ENCODE data around the gene DENND1A.

DENND1A gene

GRCh38 chr9:123615381-123615780 lies 314.5 kb downstream of the DENND1A start:
- no peak for DNase-seq (ENCODE audit: low spot score)

GRCh38 chr9:123614306-123615263 lies 315.3 kb downstream of the DENND1A start:
- no peak for DNase-seq (ENCODE audit: low spot score)

- no peak for DNase-seq (ENCODE audit: low spot score)
Measured at GRCh38 chr9:123611226-123611625, 318.7 kb downstream of the DENND1A start.

DNA sequence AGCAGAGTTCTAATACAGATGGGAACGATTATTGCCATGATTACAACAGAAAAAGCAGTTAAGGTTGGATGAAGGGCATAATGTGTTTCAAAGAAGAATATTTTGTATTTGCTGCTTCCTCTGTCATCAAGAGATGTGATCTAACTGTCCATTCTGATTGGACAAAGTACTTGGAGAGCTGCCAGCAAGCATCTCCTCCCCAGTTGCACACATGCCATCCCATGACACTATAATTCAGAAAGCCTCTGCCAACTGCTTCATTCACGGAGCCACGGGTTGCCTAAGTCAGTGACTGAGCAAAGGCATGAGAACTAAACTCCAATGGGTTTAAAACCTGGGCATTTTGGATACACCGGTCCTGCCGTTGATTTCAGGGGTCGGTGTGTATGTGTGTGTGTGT lies 320.1 kb downstream of the DENND1A start:
- DNase-seq (ENCODE audit: low spot score): no peak

- DNase-seq (ENCODE audit: low spot score): no peak
Measured at GRCh38 chr9:123608104-123608503, 321.8 kb downstream of the DENND1A start.

- no peak for DNase-seq (ENCODE audit: low spot score)
Measured at GRCh38 chr9:123607479-123607878, 322.4 kb downstream of the DENND1A start.

DNA sequence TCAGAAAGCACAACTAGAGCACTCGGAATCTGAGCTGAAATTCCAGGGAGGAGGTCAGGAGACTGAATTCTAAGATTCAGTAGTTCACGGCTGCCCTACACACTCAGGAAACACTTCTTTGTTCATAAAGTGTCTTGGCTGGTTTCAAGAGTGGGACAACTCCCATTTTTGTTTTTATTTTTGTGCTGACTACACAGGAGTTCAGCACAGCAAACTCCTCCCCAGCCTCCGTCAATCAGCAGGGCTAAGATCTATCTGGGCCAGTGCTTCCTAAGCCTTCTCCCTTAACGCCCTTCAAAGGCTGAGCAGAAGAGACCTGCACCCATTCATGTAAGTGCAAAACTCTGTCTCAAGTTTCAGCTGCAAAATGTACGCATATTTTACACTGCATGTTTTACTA lies 323.8 kb downstream of the DENND1A start:
- no peak for DNase-seq (ENCODE audit: low spot score)

- no peak for DNase-seq (ENCODE audit: low spot score)
Measured at GRCh38 chr9:123605286-123605685, 324.6 kb downstream of the DENND1A start.

- no peak for DNase-seq (ENCODE audit: low spot score)
Measured at GRCh38 chr9:123604861-123605260, 325.1 kb downstream of the DENND1A start.

DNA sequence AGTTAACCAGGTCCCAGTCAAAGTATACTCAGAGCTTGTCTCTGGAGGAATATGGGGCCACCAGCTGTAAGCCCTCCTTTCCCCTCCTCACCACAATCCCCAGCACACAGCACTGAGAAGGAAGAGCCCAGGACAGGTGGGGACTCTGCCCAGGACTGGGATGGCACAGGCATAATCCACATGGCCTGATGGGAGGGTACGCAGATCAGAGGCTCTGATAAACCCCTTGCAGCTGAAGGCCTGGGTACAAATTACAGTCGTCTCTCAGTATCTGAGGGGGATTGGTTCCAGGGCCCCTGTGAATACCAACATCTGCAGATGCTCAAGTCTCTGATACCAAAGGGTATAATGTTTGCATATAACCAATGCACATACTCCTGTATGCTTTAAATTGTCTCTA lies 328.1 kb downstream of the DENND1A start:
- no peak for DNase-seq (ENCODE audit: low spot score)

DNA sequence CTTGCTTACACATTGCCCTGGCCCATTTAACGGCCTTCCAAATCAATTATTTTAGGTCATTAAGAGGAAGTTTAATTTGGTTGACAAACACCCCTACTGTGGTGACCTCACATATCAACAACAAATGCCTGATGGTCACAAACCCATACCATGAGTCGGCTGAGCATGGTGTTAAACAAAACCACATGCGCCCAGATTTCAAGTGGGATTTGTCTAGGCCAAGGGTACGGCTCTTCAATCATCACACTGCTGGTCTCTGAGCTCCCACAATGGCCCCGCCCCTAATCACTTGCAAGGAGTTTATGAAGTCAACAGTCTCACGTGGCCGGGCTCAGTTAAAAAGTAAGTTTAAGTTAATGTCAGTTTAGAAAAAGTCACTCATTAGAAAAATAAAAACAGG lies 330.1 kb downstream of the DENND1A start:
- DNase-seq (ENCODE audit: low spot score): no peak

GRCh38 chr9:123597876-123598556 lies 331.9 kb downstream of the DENND1A start:
- DNase-seq (ENCODE audit: low spot score): no peak

DNA sequence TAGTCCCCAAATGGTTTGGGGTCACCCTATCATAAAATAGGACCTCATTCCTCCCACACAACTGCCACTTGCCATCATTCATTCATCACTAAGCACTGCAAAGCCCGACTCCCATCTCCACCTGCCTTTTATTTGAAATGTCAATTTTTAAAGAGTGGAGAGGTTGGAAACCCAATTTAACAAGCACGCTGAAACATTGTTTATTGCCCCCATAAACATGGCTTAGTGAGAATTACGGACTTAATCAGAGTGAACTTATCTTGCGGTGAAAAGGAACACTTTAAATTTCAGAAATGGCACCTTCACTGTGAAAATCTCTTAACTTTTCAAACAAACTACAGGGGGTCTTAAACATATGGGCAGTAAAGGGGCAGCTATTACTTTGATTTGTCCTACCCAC lies 332.9 kb downstream of the DENND1A start:
- DNase-seq (ENCODE audit: low spot score): no peak

DNA sequence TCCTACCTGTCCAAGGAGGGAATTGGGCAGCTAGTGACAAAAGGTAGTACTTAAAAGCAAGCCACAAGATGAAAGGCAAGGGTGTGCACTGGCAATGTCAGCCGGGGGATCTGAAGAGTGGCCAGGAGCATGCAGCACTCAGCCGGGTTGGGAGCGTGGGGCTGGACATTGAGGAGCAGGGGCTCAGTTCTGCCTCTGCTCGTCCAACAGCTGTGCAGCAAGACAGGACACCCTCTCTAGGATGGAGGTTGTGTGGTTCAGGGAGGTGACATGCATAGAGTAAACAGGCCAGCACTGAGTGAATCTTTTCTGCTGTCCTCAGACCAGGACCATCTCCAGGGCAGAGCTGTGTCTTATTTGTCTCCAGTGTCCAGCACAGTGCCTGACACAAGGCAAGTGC lies 338.6 kb downstream of the DENND1A start:
- no peak for DNase-seq (ENCODE audit: low spot score)

DNA sequence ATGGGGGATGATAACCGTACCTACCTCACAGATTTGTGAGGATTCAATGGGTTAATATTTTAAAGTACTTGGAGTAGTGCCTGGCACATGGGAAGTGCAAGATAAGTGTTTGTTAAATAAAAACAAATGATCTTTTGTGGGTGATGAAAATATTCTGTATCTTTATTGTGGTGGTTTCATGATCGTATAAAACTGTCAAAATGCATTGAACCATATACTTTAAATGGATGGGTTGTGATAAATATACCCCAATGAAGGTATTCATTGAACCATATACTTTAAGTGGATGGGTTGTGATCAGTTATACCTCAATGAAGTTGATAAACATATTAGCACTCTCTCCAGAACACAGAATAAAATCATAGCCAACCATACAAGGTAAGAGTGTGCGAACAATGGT lies 339.4 kb downstream of the DENND1A start:
- no peak for DNase-seq (ENCODE audit: low spot score)

DNA sequence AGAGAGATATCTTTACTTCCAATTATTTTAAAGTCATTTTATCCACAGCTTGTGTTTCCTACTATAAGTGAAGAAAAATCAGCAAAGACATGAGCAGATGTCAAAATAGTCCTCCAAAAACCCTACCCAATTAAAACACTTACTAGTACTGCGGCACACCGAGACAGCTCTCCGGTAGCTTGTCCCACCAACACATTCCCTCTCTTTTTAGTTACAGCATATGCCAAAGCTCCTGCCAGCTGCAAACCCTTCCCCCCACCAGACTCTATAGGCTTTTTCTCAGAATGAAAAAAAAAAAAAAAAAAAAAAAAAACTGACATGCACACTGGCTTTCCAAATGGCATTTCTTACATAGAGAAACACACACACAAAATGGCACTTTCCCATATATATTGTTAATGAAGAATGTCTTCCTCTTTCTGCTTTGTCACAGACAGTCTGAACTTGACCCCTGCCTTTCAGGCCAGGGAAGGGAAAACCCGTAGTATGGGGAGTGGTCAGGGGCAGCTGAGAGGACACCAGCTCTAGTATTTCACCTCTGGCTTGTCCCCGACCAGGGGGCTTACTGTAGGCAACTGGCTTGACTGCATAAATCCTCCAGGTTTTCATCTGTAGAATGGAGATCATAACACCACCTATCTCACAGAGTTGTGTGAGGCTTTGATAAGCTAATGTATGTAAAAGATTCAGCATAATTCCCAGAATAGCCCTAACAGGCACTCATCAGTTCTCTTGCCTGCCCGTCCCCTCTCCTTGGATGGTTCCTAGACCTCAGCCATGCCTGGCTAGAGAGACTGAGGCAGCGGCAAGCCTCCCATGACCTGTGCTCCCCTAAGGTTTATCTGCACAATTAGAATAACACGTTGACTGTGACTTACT lies 340.3 kb downstream of the DENND1A start:
- no peak for DNase-seq (ENCODE audit: low spot score)

DNA sequence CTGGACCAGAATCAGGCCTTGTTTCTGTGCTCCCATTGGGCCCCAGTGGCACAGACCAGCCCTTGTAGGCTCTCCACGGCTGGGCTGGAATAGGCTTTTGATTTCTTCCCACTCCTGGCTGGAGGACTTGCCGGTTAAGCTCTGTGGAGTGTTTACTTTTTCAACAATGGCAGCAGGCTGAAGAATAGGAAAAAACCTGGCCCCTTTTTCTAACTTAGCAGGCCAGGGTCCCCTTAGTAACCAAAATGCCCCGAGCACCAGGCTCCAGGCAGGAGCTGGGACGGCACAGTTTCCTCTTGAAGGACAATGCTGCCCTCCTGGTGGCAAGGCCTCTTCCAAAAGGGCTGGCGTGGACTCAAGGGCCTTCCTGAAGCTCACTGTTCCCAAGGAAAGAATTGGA lies 343.7 kb downstream of the DENND1A start:
- no peak for DNase-seq (ENCODE audit: low spot score)

DNA sequence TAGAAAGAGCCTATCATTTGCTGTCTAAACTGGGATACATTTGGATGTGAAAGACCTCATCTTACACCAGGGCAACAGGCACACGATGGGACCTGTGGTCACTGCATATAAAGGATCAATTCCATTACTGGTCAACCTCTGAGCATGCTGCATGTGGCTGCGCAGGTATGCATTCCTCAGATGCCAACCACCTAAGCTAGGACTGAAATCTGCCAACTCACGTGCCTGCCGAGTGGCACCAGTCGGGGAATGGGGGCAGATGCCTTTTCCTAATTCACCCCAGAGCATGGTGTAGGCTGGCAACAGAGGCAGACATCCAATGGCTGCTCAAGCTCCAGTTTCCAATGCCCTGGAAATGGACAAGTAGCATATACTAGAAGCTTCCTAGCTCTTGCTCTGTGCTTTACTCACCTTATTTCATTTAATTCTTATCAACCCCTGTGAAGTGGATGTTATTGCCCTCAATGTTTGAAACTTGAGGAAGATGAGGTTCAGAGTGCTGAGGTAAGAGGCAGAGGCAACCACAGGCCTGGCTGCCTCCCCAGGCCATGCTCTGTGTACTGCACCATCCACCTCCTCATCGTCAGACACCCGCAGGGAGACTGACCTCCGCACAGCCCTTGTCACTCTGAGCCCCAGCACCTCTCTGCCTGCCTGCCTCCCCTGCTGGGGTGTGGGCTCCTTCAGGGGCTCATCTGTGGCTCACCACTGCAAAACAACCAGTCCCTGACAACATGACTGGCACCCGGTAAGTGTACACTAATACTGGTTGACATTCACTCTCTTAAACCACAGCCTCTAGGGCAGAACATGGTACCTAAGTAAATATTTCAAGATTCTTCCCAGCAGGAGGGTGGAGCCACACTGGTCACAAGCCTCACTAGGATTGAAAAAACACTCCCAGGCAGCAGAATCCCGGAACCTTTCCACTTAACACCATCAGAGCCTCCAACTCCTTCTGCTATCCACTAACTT lies 345.4 kb downstream of the DENND1A start:
- no peak for DNase-seq (ENCODE audit: low spot score)

DNA sequence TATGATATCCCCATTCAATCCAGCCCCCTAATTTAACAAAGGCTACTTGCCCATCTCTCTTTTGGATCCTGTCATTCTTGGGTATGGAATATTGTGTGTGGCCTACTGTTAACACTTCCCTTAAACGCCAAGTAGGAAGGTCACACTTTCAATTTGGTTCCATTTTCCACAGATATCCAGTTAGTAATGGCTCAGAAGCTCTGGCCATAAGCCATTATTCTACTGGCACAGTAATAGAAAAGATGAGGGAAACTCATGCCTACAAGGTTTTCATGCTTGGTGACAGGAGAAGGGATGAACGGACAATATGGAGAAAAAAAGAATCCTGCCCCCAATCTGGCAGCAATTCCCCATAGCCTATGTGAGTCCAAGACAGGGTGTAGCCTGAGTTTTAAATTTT lies 346.3 kb downstream of the DENND1A start:
- DNase-seq (ENCODE audit: low spot score): no peak

GRCh38 chr9:123571240-123571639 lies 358.7 kb downstream of the DENND1A start:
- DNase-seq (ENCODE audit: low spot score): no peak

Data from CD4-positive, alpha-beta T cell treated with Interleukin-6 at 100 ng/mL for 8 hours (primary cell).